Ectodermal cell (in vitro differentiated cells): ENCODE measurements around the gene TRIM67.

ENCODE experiments used
- H3K27ac ChIP-seq: 2 replicates; pipeline ENCODE4 v1.7.0; 2013; ENCODE audit warnings: mild to moderate bottlenecking, low read depth, low read length; ENCODE audit not compliant: insufficient read depth, poor library complexity, severe bottlenecking
- H3K27me3 ChIP-seq: 2 replicates; pipeline ENCODE4 v1.7.0; 2013; ENCODE audit warnings: mild to moderate bottlenecking, low read length; ENCODE audit not compliant: insufficient read depth, control insufficient read depth, poor library complexity, severe bottlenecking
- H3K36me3 ChIP-seq: one replicate; pipeline ENCODE4 v1.7.0; 2013; ENCODE audit warnings: low read length; ENCODE audit not compliant: control insufficient read depth, insufficient read depth
- H3K4me1 ChIP-seq: one replicate; pipeline ENCODE4 v1.7.0; 2013; ENCODE audit warnings: low read length; ENCODE audit not compliant: control insufficient read depth, insufficient read depth
- H3K4me3 ChIP-seq: 2 replicates; pipeline ENCODE4 v1.7.0; 2013; ENCODE audit warnings: low read depth, low read length, control low read depth; ENCODE audit not compliant: insufficient read depth
- H3K9me3 ChIP-seq: 2 replicates; pipeline ENCODE4 v1.7.0; 2013; ENCODE audit warnings: mild to moderate bottlenecking, low read length, moderate library complexity; ENCODE audit not compliant: control insufficient read depth
- WGBS, 2 experiments: methylation state at CpG; one replicate each; pipeline ENCODE4 v1.1.7; 2013; ENCODE audit warnings: missing lambda C conversion rate in 2 of 2; 5-methylcytosine and 5-hydroxymethylcytosine counted together

Gene TRIM67

DNA sequence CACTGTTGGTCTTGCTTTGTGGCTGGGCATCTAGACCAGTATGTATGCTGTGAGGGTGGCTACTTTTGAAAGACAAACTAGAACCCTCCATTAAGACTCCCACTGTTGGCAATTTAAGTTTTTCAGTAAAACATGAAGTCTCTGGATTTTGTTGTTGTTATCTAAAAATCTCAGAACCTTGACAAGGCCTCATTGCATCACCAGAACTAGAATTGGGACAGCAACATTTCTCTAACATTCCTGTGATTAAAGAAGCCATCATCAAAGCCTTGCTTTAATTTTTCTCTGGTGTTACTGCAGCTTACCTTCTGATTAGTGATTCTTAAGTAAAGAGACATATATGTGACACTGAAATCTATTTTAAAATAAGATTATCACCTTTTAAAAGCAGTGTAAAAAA is 4.5 kb downstream of the TRIM67 start:
- Histone ChIP-seq H3K9me3 (no peaks in the 10 kb centered on the region), H3K27ac (no peak overlapping the region), H3K4me1 (no peaks in the 10 kb centered on the region), H3K27me3 (peaks cover 57% of the 10 kb centered on the region), H3K36me3 (no peaks in the 10 kb centered on the region), H3K4me3 (no peak overlapping the region)

- Histone ChIP-seq H3K4me1 (no peaks in the 10 kb centered on the region), H3K27ac (no peak overlapping the region), H3K27me3 (peaks cover 12% of the 10 kb centered on the region), H3K9me3 (no peaks in the 10 kb centered on the region), H3K36me3 (no peaks in the 10 kb centered on the region), H3K4me3 (no peak overlapping the region)
- 89 to 100% methylated on average over 1 of the region's 1 CpG for WGBS, 2 experiments
These were observed 9.0 kb downstream of the TRIM67 start for GRCh38 chr1:231170875-231171274.

DNA sequence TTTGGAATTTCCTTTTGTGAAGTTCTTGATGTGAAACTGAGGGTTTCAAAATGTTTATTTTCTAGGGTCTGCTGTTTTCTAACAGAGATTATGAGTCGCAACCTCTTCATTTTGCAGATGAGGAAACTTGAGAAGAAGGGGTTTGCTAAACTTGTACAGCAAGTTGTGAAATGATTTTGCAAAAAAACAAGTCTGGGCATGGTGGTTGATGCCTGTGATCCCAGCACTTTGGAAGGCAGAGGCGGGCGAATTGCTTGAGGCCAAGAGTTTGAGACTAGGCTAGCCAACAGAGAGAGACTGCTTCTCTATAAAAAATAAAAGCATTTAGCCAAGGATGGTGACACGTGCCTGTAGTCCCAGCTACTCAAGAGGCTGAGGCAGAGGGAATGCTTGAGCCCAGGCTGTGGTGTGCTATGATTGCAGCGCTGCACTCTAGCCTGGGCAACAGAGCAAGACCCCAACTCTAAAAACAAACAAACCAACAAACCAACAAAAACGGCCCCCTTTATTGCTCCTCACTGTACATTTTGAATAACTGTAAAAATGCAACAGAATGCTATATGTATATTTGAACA is 9.9 kb downstream of the TRIM67 start:
- H3K4me1 ChIP-seq: peaks cover 7% of the 10 kb centered on the region
- H3K27me3 ChIP-seq: peaks cover 4% of the 10 kb centered on the region
- no peak overlapping the region for H3K27ac ChIP-seq
- no peaks in the 10 kb centered on the region for H3K9me3 ChIP-seq
- no peak overlapping the region for H3K4me3 ChIP-seq
- 79 to 85% methylated on average over 5 to 6 of the region's 6 CpGs for WGBS, 2 experiments
- H3K36me3 ChIP-seq: no peaks in the 10 kb centered on the region

DNA sequence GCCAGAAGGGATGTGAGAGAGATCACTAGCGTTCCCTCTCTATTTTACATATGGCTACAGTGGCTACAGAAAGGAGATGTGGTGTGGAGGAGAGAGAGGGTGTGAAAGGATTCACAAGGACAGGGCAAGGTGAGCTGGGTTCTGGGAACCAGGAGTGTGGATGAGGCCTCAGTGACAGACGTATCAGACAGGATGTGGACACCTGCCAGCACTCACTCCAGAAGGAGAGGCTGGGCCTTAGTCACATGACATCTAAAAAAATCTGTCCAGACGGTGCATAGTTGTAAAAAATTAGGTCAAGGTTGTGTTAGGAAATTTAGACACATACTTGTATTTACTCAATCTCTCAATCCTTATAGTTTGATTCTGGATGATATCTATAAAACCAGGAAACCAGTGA is 10.6 kb downstream of the TRIM67 start:
- Histone ChIP-seq H3K36me3 (no peaks in the 10 kb centered on the region), H3K9me3 (no peaks in the 10 kb centered on the region), H3K27ac (no peak overlapping the region), H3K4me3 (no peak overlapping the region), H3K4me1 (peaks cover 11% of the 10 kb centered on the region), H3K27me3 (no peaks in the 10 kb centered on the region)
- WGBS, 2 experiments: 90 to 91% methylated on average over 2 to 3 of the region's 3 CpGs

DNA sequence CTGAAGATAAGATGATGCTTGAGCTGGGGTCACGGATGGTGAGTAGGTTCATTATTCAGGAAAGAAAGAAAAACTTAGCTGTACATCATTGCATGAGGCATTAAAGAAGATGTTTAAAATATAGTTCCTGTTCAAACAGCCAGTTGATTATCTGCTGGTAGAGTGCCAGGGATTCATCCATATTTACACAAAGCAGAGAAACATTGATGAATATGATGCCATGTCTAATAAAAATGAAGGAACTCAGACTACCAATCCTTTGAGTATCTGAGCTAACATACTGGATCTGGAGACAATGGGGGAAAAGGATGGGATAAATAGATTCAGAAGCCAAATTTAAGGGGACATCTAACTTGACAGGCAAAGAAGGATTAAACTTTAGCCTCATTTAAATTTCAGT is 14.6 kb downstream of the TRIM67 start:
- no peak overlapping the region for H3K27ac ChIP-seq
- 54 to 56% methylated on average over 1 of the region's 1 CpG for WGBS, 2 experiments
- H3K27me3 ChIP-seq: no peaks in the 10 kb centered on the region
- H3K36me3 ChIP-seq: no peaks in the 10 kb centered on the region
- H3K4me1 ChIP-seq: peaks cover 11% of the 10 kb centered on the region
- no peak overlapping the region for H3K4me3 ChIP-seq
- no peaks in the 10 kb centered on the region for H3K9me3 ChIP-seq

DNA sequence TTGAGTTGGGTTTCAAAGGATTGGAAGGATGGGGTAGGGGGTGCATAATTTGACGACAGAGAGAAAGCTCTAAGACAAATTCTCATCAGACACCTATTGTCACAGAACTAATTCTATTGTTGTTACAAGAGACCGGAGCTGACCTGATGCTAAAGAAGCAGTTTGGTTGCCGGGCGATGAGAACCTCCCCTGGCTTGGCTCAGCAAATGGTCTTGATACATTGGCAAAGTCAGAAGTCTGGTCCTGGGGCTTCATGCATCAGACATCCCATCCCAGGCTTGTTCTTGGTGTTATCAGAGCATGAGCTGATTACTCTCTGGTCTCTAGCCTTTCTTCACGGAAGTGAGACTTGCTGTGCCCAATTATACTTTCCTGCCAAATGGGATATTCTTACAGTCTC is 15.4 kb downstream of the TRIM67 start:
- Histone ChIP-seq H3K36me3 (no peaks in the 10 kb centered on the region), H3K27ac (no peak overlapping the region), H3K9me3 (no peaks in the 10 kb centered on the region), H3K27me3 (no peaks in the 10 kb centered on the region), H3K4me3 (no peak overlapping the region), H3K4me1 (peaks cover 11% of the 10 kb centered on the region)
- WGBS, 2 experiments: 44 to 54% methylated on average over 4 to 5 of the region's 5 CpGs

GRCh38 chr1:231177936-231178335 is 16.1 kb downstream of the TRIM67 start:
- H3K4me3 ChIP-seq: no peak overlapping the region
- 97 to 100% methylated on average over 1 of the region's 1 CpG for WGBS, 2 experiments

GRCh38 chr1:231178970-231179369 is 17.1 kb downstream of the TRIM67 start:
- peaks cover 22% of the 10 kb centered on the region for H3K4me1 ChIP-seq
- H3K9me3 ChIP-seq: no peaks in the 10 kb centered on the region
- no peaks in the 10 kb centered on the region for H3K36me3 ChIP-seq
- no peak overlapping the region for H3K27ac ChIP-seq
- H3K27me3 ChIP-seq: no peaks in the 10 kb centered on the region
- H3K4me3 ChIP-seq: no peak overlapping the region
- 93 to 95% methylated on average over 2 of the region's 2 CpGs for WGBS, 2 experiments

More at GRCh38 chr1:231177936-231178335, 16.1 kb downstream of the TRIM67 start:
- no peaks in the 10 kb centered on the region for H3K9me3 ChIP-seq
- H3K4me1 ChIP-seq: peaks cover 15% of the 10 kb centered on the region
- no peaks in the 10 kb centered on the region for H3K36me3 ChIP-seq
- H3K27ac ChIP-seq: no peak overlapping the region
- no peaks in the 10 kb centered on the region for H3K27me3 ChIP-seq

DNA sequence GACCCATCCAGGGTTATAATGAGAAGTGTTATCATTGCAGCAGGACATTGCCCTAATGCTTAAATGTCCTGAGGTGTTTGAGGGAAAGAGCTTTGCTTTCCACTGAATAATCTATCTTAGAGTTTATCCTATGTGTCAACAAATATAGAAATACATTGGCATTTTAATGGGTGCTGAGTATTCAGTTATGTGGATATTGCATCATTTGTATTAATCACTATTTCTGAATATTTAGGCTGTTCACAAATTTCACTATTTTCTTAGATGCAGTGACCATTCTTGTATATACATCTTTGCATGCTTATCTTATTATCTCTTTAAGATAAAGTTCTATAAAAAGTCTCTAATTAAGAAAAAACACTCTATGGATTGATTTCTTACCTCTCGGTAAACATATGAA is 18.2 kb downstream of the TRIM67 start:
- Histone ChIP-seq H3K4me1 (peaks cover 28% of the 10 kb centered on the region), H3K27ac (no peak overlapping the region), H3K4me3 (no peak overlapping the region), H3K36me3 (no peaks in the 10 kb centered on the region), H3K27me3 (no peaks in the 10 kb centered on the region), H3K9me3 (no peaks in the 10 kb centered on the region)
- 93 to 96% methylated on average over 1 of the region's 1 CpG for WGBS, 2 experiments

DNA sequence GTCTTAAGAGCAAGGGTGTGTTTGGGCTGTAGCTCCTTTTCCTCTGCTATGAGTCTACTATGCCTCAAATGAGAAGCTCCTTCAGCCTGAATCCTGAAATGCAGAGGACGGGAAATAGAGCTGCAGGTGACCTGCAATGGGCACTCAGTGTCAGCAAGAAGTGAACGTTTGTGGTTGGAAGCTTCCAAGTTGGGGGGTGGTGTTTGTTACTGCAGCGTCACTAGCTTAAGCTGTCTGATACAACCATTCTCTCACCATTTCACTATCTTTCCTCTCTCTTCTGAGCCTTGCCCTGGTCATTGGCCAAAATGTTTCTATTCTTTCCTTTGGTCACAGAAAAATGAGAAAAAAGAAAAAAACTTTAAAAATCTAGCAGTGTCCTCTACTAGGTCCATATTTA is 19.4 kb downstream of the TRIM67 start:
- H3K27me3 ChIP-seq: no peaks in the 10 kb centered on the region
- peaks cover 25% of the 10 kb centered on the region for H3K4me1 ChIP-seq
- H3K36me3 ChIP-seq: no peaks in the 10 kb centered on the region
- no peaks in the 10 kb centered on the region for H3K9me3 ChIP-seq
- H3K4me3 ChIP-seq: no peak overlapping the region
- no peak overlapping the region for H3K27ac ChIP-seq
- WGBS, 2 experiments: 92 to 100% methylated on average over 2 to 3 of the region's 3 CpGs

GRCh38 chr1:231182317-231182716 is 20.5 kb downstream of the TRIM67 start:
- Histone ChIP-seq H3K4me1 (peaks cover 18% of the 10 kb centered on the region), H3K27ac (no peak overlapping the region), H3K4me3 (no peak overlapping the region), H3K27me3 (no peaks in the 10 kb centered on the region), H3K9me3 (no peaks in the 10 kb centered on the region), H3K36me3 (no peaks in the 10 kb centered on the region)
- WGBS, 2 experiments: 95 to 97% methylated on average over 6 of the region's 6 CpGs
